Panc1 (cell line): Measurements from ENCODE around the gene TRAM2.

Experiments used
- CTCF ChIP-seq: fragments of 450-650 bp; IDR thresholded peaks from 2 replicates; pipeline ENCODE4 v1.5.1; 2017; ENCODE audit warnings: mild to moderate bottlenecking
- POLR2AphosphoS5 ChIP-seq: IDR thresholded peaks from 2 replicates; pipeline ENCODE4 v1.6.1; 2012; ENCODE audit warnings: mild to moderate bottlenecking, low read depth, low read length, moderate library complexity

- TF ChIP-seq CTCF, result no peak
- TF ChIP-seq POLR2AphosphoS5, result no peak; the same call in 1 of the 2 replicates
Observed at GRCh38 chr6:52543729-52544601, 32.9 kb downstream of the TRAM2 start.
